A549 (cell line): ENCODE data around the gene SIM1. TPM values are rescaled to one million over a fixed set of nuclear protein-coding genes. Genes with fewer than 3 reads are reported as not detected.
"Not testable (repeated sequence)": the region's sequence is repeated elsewhere in the genome, so short reads cannot be mapped to it uniquely, and the experiment has no call there.

ENCODE experiments used
- ATAC-seq, 2 experiments: fragments of 200-7000 bp in 1 of 2; fragments of >200 bp in 1 of 2; cut with Nextera tagmentation in 1 of 2; cut with Tn5 transposase in 1 of 2; 3 replicates each; pipeline versions ENCODE4 v1.8.0 to v1.9.1; 2018 to 2020; ENCODE audit warnings: mild to moderate bottlenecking in 1 of 2, moderate library complexity in 1 of 2
- CTCF ChIA-PET: fragments of 300-600 bp; sonication (Branson Sonifier 250); formaldehyde crosslinking; extraction: SDS; loops from one replicate; lab custom pipeline; 2021; ENCODE audit warnings: antibody characterized with exemption, inconsistent platforms; lab: Yijun Ruan, JAX
- POLR2A ChIA-PET: fragments of 350-600 bp; formaldehyde crosslinking; extraction: SDS; loops from one replicate; lab custom pipeline; 2021; ENCODE audit warnings: antibody characterized with exemption, inconsistent platforms; lab: Yijun Ruan, JAX
- DNase-seq, 2 experiments: peaks; one replicate each; pipeline versions ENCODE4 v3.0.0 to v3.0.0-alpha.2; 2011 to 2016; ENCODE audit warnings: low read depth in 1 of 2, low spot score in 1 of 2
- FAIRE-seq: peaks from 2 replicates; lab custom pipeline; 2011; peaks lifted over from hg19 to GRCh38; lab: Jason Lieb, UNC
- H3K27ac ChIP-seq, 2 experiments: fragments of >200 bp; sonication (Bioruptor Twin); formaldehyde crosslinking; 3 replicates each; pipeline ENCODE4 v1.5.1; 2016 to 2017
- H3K4me1 ChIP-seq: fragments of >200 bp; sonication (Bioruptor Twin); formaldehyde crosslinking; 3 replicates; pipeline ENCODE4 v1.6.1; 2016
- H3K4me2 ChIP-seq: fragments of >200 bp; sonication (Bioruptor Twin); formaldehyde crosslinking; 3 replicates; pipeline ENCODE4 v1.6.1; 2016
- H3K4me3 ChIP-seq: fragments of >200 bp; sonication (Bioruptor Twin); formaldehyde crosslinking; 3 replicates; pipeline ENCODE4 v1.5.1; 2016
- H3K9me3 ChIP-seq: fragments of >200 bp; sonication (Bioruptor Twin); formaldehyde crosslinking; 3 replicates; pipeline ENCODE4 v1.6.1; 2016
- ATOH8 ChIP-seq: fragments of 250-450 bp; sonication (Bioruptor Pico); IDR thresholded peaks from 2 replicates; pipeline ENCODE4 v1.5.0; 2020; ENCODE audit warnings: low read depth, mild to moderate bottlenecking, moderate library complexity
- BHLHE40 ChIP-seq: IDR thresholded peaks from 2 replicates; pipeline ENCODE4 v1.6.1; 2012; ENCODE audit warnings: low read depth, low read length, inconsistent platforms
- CBX8 ChIP-seq: fragments of 200-600 bp; sonication (generic); IDR thresholded peaks from 2 replicates; pipeline ENCODE4 v1.6.1; 2016
- CEBPB ChIP-seq, 2 experiments: fragments of >200 bp in 1 of 2; sonication (Bioruptor Twin) in 1 of 2; formaldehyde crosslinking in 1 of 2; IDR thresholded peaks; 2 replicates each; pipeline ENCODE4 v1.6.1; 2012 to 2016
- E2F6 ChIP-seq: IDR thresholded peaks from 2 replicates; pipeline ENCODE4 v1.6.1; 2012; ENCODE audit warnings: low read depth, borderline replicate concordance
- EHF ChIP-seq: fragments of 250-450 bp; sonication (Bioruptor Pico); IDR thresholded peaks from 2 replicates; pipeline ENCODE4 v1.5.0; 2020; ENCODE audit warnings: mild to moderate bottlenecking
- HOXA7 ChIP-seq: fragments of 250-450 bp; sonication (Bioruptor Pico); IDR thresholded peaks from 2 replicates; pipeline ENCODE4 v1.5.0; 2020; ENCODE audit warnings: mild to moderate bottlenecking, moderate library complexity
- HOXB5 ChIP-seq: fragments of 250-450 bp; sonication (Bioruptor Pico); IDR thresholded peaks from 2 replicates; pipeline ENCODE4 v1.5.0; 2020; ENCODE audit warnings: mild to moderate bottlenecking, moderate library complexity
- JUN ChIP-seq, 2 experiments: fragments of >200 bp; sonication (Bioruptor Twin); formaldehyde crosslinking; IDR thresholded peaks; 2 replicates in 1 of 2; 3 replicates in 1 of 2; pipeline ENCODE4 v1.6.1; 2016 to 2017
- KDM1A ChIP-seq: fragments of 200-600 bp; sonication (generic); IDR thresholded peaks from 2 replicates; pipeline ENCODE4 v1.6.1; 2016; ENCODE audit warnings: low read depth, mild to moderate bottlenecking
- MAX ChIP-seq: IDR thresholded peaks from 2 replicates; pipeline ENCODE4 v1.6.1; 2012
- MYC ChIP-seq: IDR thresholded peaks from 2 replicates; pipeline ENCODE4 v1.6.1; 2012; ENCODE audit warnings: mild to moderate bottlenecking, inconsistent platforms, low read length, improper control_type of control experiment, borderline replicate concordance
- NFE2L2 ChIP-seq: fragments of 150-350 bp; conservative IDR thresholded peaks from 2 replicates; pipeline ENCODE4 v1.6.1; 2014; ENCODE audit warnings: low read length
- NR3C1 ChIP-seq: fragments of >200 bp; sonication (Bioruptor Twin); formaldehyde crosslinking; IDR thresholded peaks from 3 replicates; pipeline ENCODE4 v1.6.1; 2017
- PBX3 ChIP-seq: IDR thresholded peaks from 2 replicates; pipeline ENCODE4 v1.6.1; 2012
- PHF8 ChIP-seq: fragments of 200-600 bp; sonication (generic); IDR thresholded peaks from 2 replicates; pipeline ENCODE4 v1.6.1; 2016; ENCODE audit warnings: low read depth, mild to moderate bottlenecking, antibody characterized with exemption, moderate library complexity, borderline replicate concordance
- POLR2A ChIP-seq: IDR thresholded peaks from 2 replicates; pipeline ENCODE4 v1.6.1; 2012; ENCODE audit warnings: mild to moderate bottlenecking, low read length
- RAD21 ChIP-seq, 2 experiments: fragments of >200 bp in 1 of 2; sonication (Bioruptor Twin) in 1 of 2; formaldehyde crosslinking in 1 of 2; IDR thresholded peaks in 1 of 2; conservative IDR thresholded peaks in 1 of 2; 2 replicates in 1 of 2; 3 replicates in 1 of 2; pipeline ENCODE4 v1.6.1; 2012 to 2018; ENCODE audit warnings: inconsistent platforms in 1 of 2
- RARB ChIP-seq: fragments of 250-450 bp; sonication (Bioruptor Pico); IDR thresholded peaks from 2 replicates; pipeline ENCODE4 v1.8.0; 2021; ENCODE audit warnings: mild to moderate bottlenecking, moderate library complexity
- RCOR1 ChIP-seq: fragments of 150-350 bp; IDR thresholded peaks from 2 replicates; pipeline ENCODE4 v1.6.1; 2014; ENCODE audit warnings: antibody characterized with exemption, low read length, low read depth
- REST ChIP-seq: fragments of 200-600 bp; sonication (generic); IDR thresholded peaks from 2 replicates; pipeline ENCODE4 v1.6.1; 2016; ENCODE audit warnings: antibody characterized with exemption, mild to moderate bottlenecking, moderate library complexity
- SREBF2 ChIP-seq: fragments of 450-650 bp; IDR thresholded peaks from 2 replicates; pipeline ENCODE4 v1.6.1; 2014; ENCODE audit warnings: mild to moderate bottlenecking, moderate library complexity
- ZNF302 ChIP-seq: fragments of 250-450 bp; sonication (Bioruptor Pico); IDR thresholded peaks from 2 replicates; pipeline ENCODE4 v1.9.0; 2021; ENCODE audit warnings: inconsistent platforms, mild to moderate bottlenecking, moderate library complexity
- ZSCAN20 ChIP-seq: fragments of 250-450 bp; sonication (Bioruptor Pico); IDR thresholded peaks from 2 replicates; pipeline ENCODE4 v1.8.0; 2022; ENCODE audit warnings: mild to moderate bottlenecking, moderate library complexity
- WGBS: methylation state at CpG from one replicate; pipeline ENCODE4 v1.1.6; 2017; ENCODE audit errors: missing lambda C conversion rate; 5-methylcytosine and 5-hydroxymethylcytosine counted together
- polyA plus RNA-seq, 4 experiments: library from polyadenylated mRNA; depleted of rRNA in 3 of 4; stranded (reverse); fragments of >200 nt; fragmentation: RNase III in 1 of 4; extraction: RNeasy Plus Mini Kit Qiagen cat#74134 plus additional on column Dnase treatment in 1 of 4; gene quantifications; 2 replicates in 3 of 4; 3 replicates in 1 of 4; pipeline ENCODE4 v1.2.3, GENCODE V29; 2011 to 2017

SIM1 gene
- polyA plus RNA-seq, 2 of the 4 experiments (the other 2 are of a cell fraction) = not detected

- FAIRE-seq (no peak), DNase-seq (no peak), ATAC-seq (no peak)
- H3K4me1 ChIP-seq = no peaks in the 10 kb centered on the region
- no peaks in the 10 kb centered on the region for H3K9me3 ChIP-seq
- WGBS = 28% methylated on average over 1 of the region's 1 CpG
- H3K4me3 ChIP-seq = no peak overlapping the region
- CTCF ChIA-PET = no interaction called here
- no peak overlapping the region for H3K27ac ChIP-seq
- TF ChIP-seq MYC (no peak), NFE2L2 (no peak)
- no peak overlapping the region for H3K4me2 ChIP-seq
- POLR2A ChIA-PET = no interaction called here
Observed at GRCh38 chr6:100363651-100364050, 101.1 kb downstream of the SIM1 start.

GRCh38 chr6:100354736-100355641 is 109.7 kb downstream of the SIM1 start:
- Histone ChIP-seq H3K4me3 (peak overlapping the region; percentile 30; the same call in 1 of the 3 replicates), H3K27ac (peak overlapping the region; percentile 40 to 67; a peak in 4 of 6 replicates)
- DNase-seq, POLR2A ChIA-PET, H3K4me1 ChIP-seq, H3K4me2 ChIP-seq, ATAC-seq, H3K9me3 ChIP-seq, CTCF ChIA-PET, FAIRE-seq: not testable (repeated sequence)
- 55% methylated on average over 16 of the region's 35 CpGs for WGBS

GRCh38 chr6:100353276-100354015 is 111.3 kb downstream of the SIM1 start:
- Histone ChIP-seq H3K27ac (no peak overlapping the region), H3K4me3 (no peak overlapping the region), H3K4me1 (no peaks in the 10 kb centered on the region), H3K9me3 (no peaks in the 10 kb centered on the region), H3K4me2 (no peak overlapping the region)
- ATAC-seq = no peak
- ChIA-PET POLR2A (no interaction called here), CTCF (interaction anchor here (0.6 kb wide), 1 partner anchor 13 kb away, joined by 4 read pairs; no protein-coding TSS in a partner anchor)
- no peak for DNase-seq
- 77% methylated on average over 8 of the region's 8 CpGs for WGBS
- no peak for FAIRE-seq
- TF ChIP-seq ZNF302 (CRISPR knock-in tag) = no peak
- TF ChIP-seq REST = no peak
- TF ChIP-seq PHF8 = no peak
- TF ChIP-seq CBX8 = no peak
- no peak for TF ChIP-seq CEBPB (IDR thresholded peaks at IDR 0.05)
- TF ChIP-seq RAD21 (conservative IDR thresholded peaks at IDR 0.05 in 1 of 2, IDR thresholded peaks at IDR 0.05 in 1 of 2) = no peak
- no peak for TF ChIP-seq KDM1A
- TF ChIP-seq RCOR1 = no peak
- no peak for TF ChIP-seq BHLHE40

GRCh38 chr6:100350139-100350538 is 114.6 kb downstream of the SIM1 start:
- no peak for DNase-seq
- FAIRE-seq = no peak
- ChIA-PET CTCF (no interaction called here), POLR2A (no interaction called here)
- no peak overlapping the region for H3K4me2 ChIP-seq
- H3K27ac ChIP-seq = no peak overlapping the region
- peaks cover 20% of the 10 kb centered on the region for H3K4me1 ChIP-seq
- no peak overlapping the region for H3K4me3 ChIP-seq
- no peak for ATAC-seq
- no peaks in the 10 kb centered on the region for H3K9me3 ChIP-seq
- no peak for TF ChIP-seq NR3C1
- TF ChIP-seq PBX3 = no peak
- TF ChIP-seq ZSCAN20 (CRISPR knock-in tag) = no peak
- no peak for TF ChIP-seq EHF (CRISPR knock-in tag)
- TF ChIP-seq MAX = no peak
- no peak for TF ChIP-seq SREBF2
- TF ChIP-seq POLR2A = no peak
- no peak for TF ChIP-seq RARB (CRISPR knock-in tag)
- TF ChIP-seq JUN (IDR thresholded peaks at IDR 0.05) = no peak
- no peak for TF ChIP-seq ATOH8 (CRISPR knock-in tag)
- TF ChIP-seq RAD21 (conservative IDR thresholded peaks at IDR 0.05 in 1 of 2, IDR thresholded peaks at IDR 0.05 in 1 of 2) = no peak
- TF ChIP-seq HOXA7 (CRISPR knock-in tag) = no peak
- TF ChIP-seq HOXB5 = no peak
- no peak for TF ChIP-seq E2F6
